Measurements from ENCODE around the gene OR10R2. TPM values are rescaled to one million over a fixed set of nuclear protein-coding genes. Genes with fewer than 3 reads are reported as not detected.
"Not testable (repeated sequence)": the region's sequence is repeated elsewhere in the genome, so short reads cannot be mapped to it uniquely, and the experiment has no call there.

The OR10R2 gene, protein sequence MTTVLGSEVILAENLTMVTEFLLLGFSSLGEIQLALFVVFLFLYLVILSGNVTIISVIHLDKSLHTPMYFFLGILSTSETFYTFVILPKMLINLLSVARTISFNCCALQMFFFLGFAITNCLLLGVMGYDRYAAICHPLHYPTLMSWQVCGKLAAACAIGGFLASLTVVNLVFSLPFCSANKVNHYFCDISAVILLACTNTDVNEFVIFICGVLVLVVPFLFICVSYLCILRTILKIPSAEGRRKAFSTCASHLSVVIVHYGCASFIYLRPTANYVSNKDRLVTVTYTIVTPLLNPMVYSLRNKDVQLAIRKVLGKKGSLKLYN
- total RNA-seq (not detected), polyA plus RNA-seq (not detected)

GRCh38 chr1:158471920-158472319 is at the start of gene OR10R2:
TSS of gene OR10R2 (plus strand) at chr1:158472220. CDS start at chr1:158472326, 106 bp downstream.
- Histone ChIP-seq H3K27ac (ENCODE audit: low read depth) (no peak within 1 kb of the TSS), H3K4me1 (ENCODE audit: insufficient read depth) (no peaks in the 10 kb centered on the region), H3K4me3 (ENCODE audit: low read depth, low read length) (no peak within 1 kb of the TSS), H3K36me3 (ENCODE audit: insufficient read depth) (no peaks in the 10 kb centered on the region)
- no peak for DNase-seq (ENCODE audit: extremely low spot score)

DNA sequence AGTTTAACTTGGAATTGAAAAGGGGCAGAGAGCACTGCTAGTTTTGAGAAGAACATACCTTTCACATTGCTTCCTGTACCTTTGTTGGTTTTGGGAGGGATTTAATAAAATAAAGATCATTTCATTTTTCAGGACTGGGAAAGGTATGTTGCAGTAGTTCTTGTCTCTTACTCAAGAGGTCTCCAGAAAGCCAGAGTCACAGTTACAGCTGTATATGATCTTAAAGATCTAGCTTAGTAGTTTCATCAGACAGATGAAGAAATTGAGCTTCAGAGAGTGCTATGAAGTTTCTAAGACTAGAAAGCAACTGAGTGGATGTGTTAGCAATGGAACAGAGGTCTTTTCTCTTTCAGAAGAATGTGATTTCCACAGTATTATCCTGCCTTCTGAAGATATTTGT is 47.0 kb upstream of the OR10R2 start:
- no peak overlapping the region for H3K4me3 ChIP-seq (ENCODE audit: low read depth, low read length)
- DNase-seq (ENCODE audit: extremely low spot score), result no peak
- no peak overlapping the region for H3K27ac ChIP-seq (ENCODE audit: low read depth)
- no peaks in the 10 kb centered on the region for H3K4me1 ChIP-seq (ENCODE audit: insufficient read depth)
- no peaks in the 10 kb centered on the region for H3K36me3 ChIP-seq (ENCODE audit: insufficient read depth)

DNA sequence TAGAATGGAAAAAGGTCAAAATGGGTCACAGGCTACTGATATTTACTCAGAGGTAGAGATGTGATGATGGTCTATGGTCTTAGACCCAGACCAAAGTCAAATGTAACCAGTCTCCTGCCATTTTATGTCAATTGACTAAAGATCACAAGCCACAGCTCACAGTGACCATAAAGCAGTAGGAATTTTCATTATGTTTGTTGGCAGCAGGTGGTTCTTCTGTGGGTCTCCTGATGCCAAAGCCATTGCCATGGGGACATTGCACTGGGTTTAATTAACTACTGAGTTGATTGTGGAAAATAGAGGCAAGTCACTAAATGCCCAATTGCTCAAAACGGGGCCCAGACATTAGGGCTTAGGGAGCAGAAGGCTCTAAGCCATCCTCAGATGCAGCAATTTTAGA is 45.9 kb upstream of the OR10R2 start, which contains the start of gene OR10K2:
Gene OR10K2, minus strand, starts transcription at position 101 of the 400 bp plus-strand sequence. CDS start 5,371 bp downstream, outside the sequence.
- Histone ChIP-seq H3K4me3 (ENCODE audit: low read depth, low read length) (no peak within 1 kb of the TSS), H3K36me3 (ENCODE audit: insufficient read depth) (no peaks in the 10 kb centered on the region), H3K4me1 (ENCODE audit: insufficient read depth) (no peaks in the 10 kb centered on the region), H3K27ac (ENCODE audit: low read depth) (no peak within 1 kb of the TSS)
- DNase-seq (ENCODE audit: extremely low spot score), result no peak
- 88% methylated on average over 1 of the region's 1 CpG for WGBS

GRCh38 chr1:158430163-158430562 is 41.9 kb upstream of the OR10R2 start:
- DNase-seq (ENCODE audit: extremely low spot score); H3K4me3 ChIP-seq (ENCODE audit: low read depth, low read length); H3K4me1 ChIP-seq (ENCODE audit: insufficient read depth); H3K27ac ChIP-seq (ENCODE audit: low read depth); H3K36me3 ChIP-seq (ENCODE audit: insufficient read depth): not testable (repeated sequence)
- WGBS, result 59% methylated on average over 3 of the region's 3 CpGs

GRCh38 chr1:158434741-158435140 is 37.3 kb upstream of the OR10R2 start:
- no peaks in the 10 kb centered on the region for H3K4me1 ChIP-seq (ENCODE audit: insufficient read depth)
- no peak overlapping the region for H3K27ac ChIP-seq (ENCODE audit: low read depth)
- H3K4me3 ChIP-seq (ENCODE audit: low read depth, low read length), result no peak overlapping the region
- H3K36me3 ChIP-seq (ENCODE audit: insufficient read depth), result no peaks in the 10 kb centered on the region
- 43% methylated on average over 3 of the region's 3 CpGs for WGBS
- DNase-seq (ENCODE audit: extremely low spot score), result no peak

- Histone ChIP-seq H3K4me1 (ENCODE audit: insufficient read depth) (no peaks in the 10 kb centered on the region), H3K36me3 (ENCODE audit: insufficient read depth) (no peaks in the 10 kb centered on the region), H3K27ac (ENCODE audit: low read depth) (no peak overlapping the region), H3K4me3 (ENCODE audit: low read depth, low read length) (no peak overlapping the region)
- DNase-seq (ENCODE audit: extremely low spot score), result no peak
- 77% methylated on average over 4 of the region's 4 CpGs for WGBS
Measured at GRCh38 chr1:158445376-158445775, 26.6 kb upstream of the OR10R2 start.

GRCh38 chr1:158454537-158454936 is 17.5 kb upstream of the OR10R2 start:
- Histone ChIP-seq H3K4me3 (ENCODE audit: low read depth, low read length) (no peak overlapping the region), H3K36me3 (ENCODE audit: insufficient read depth) (no peaks in the 10 kb centered on the region), H3K27ac (ENCODE audit: low read depth) (no peak overlapping the region), H3K4me1 (ENCODE audit: insufficient read depth) (no peaks in the 10 kb centered on the region)
- WGBS, result 83% methylated on average over 1 of the region's 1 CpG
- no peak for DNase-seq (ENCODE audit: extremely low spot score)

DNA sequence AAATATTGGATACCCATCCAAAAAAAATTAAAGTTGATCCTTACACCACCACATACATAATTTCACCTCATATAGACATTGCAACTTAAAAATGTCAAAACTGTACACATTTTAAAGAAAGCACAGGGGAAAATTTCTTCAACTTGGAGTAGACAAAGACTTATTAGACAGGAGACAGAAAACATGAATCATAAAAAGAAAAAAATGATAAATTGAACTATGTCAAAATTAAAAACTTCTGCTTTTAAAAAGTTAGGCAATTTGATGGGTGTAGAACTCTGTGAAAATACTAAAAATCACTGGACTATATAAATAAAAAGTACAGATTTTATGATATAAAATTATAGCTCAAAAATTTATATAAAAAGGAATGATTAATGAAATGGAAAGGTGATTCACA is 14.8 kb upstream of the OR10R2 start:
- no peak for DNase-seq (ENCODE audit: extremely low spot score)
- no peaks in the 10 kb centered on the region for H3K36me3 ChIP-seq (ENCODE audit: insufficient read depth)
- H3K4me3 ChIP-seq (ENCODE audit: low read depth, low read length), result no peak overlapping the region
- no peaks in the 10 kb centered on the region for H3K4me1 ChIP-seq (ENCODE audit: insufficient read depth)
- no peak overlapping the region for H3K27ac ChIP-seq (ENCODE audit: low read depth)

DNA sequence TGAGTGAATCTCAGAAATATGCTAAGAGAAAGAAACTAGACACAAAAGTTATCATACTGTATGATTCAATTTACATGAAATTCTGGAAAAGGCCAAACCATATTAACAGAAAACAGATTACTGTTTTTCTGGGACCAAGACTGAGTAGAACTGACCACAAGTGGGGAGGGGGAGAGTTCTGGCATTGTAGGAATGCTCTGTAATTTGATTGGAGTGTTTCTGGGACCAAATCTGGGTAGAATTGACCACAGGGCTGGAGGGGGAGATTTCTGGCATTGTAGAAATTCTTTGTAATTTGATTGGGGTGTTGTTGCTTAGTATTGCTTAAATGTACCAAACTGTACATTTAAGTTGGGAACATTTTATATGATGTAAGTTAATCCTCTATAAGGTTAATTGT is 13.8 kb upstream of the OR10R2 start:
- no peaks in the 10 kb centered on the region for H3K4me1 ChIP-seq (ENCODE audit: insufficient read depth)
- no peaks in the 10 kb centered on the region for H3K36me3 ChIP-seq (ENCODE audit: insufficient read depth)
- H3K4me3 ChIP-seq (ENCODE audit: low read depth, low read length), result no peak overlapping the region
- DNase-seq (ENCODE audit: extremely low spot score), result no peak
- no peak overlapping the region for H3K27ac ChIP-seq (ENCODE audit: low read depth)

- WGBS, result 74% methylated on average over 2 of the region's 2 CpGs
- H3K4me1 ChIP-seq (ENCODE audit: insufficient read depth), result no peaks in the 10 kb centered on the region
- H3K36me3 ChIP-seq (ENCODE audit: insufficient read depth), result no peaks in the 10 kb centered on the region
- H3K27ac ChIP-seq (ENCODE audit: low read depth), result no peak within 1 kb of the TSS
- no peak for DNase-seq (ENCODE audit: extremely low spot score)
- H3K4me3 ChIP-seq (ENCODE audit: low read depth, low read length), result no peak within 1 kb of the TSS
Measured at GRCh38 chr1:158461534-158461933, 10.5 kb upstream of the OR10R2 start, which contains the start of gene OR10K1. TSS of gene OR10K1 (plus strand) at chr1:158461834. CDS start at chr1:158465562, 3,728 bp downstream.

- H3K27ac ChIP-seq (ENCODE audit: low read depth), result no peak overlapping the region
- no peak for DNase-seq (ENCODE audit: extremely low spot score)
- WGBS, result 55% methylated on average over 2 of the region's 2 CpGs
- H3K4me1 ChIP-seq (ENCODE audit: insufficient read depth), result no peaks in the 10 kb centered on the region
- H3K4me3 ChIP-seq (ENCODE audit: low read depth, low read length), result no peak overlapping the region
- no peaks in the 10 kb centered on the region for H3K36me3 ChIP-seq (ENCODE audit: insufficient read depth)
Measured at GRCh38 chr1:158485455-158485854, 13.4 kb downstream of the OR10R2 start.

- 70% methylated on average over 3 of the region's 3 CpGs for WGBS
- no peak for DNase-seq (ENCODE audit: extremely low spot score)
- Histone ChIP-seq H3K36me3 (ENCODE audit: insufficient read depth) (no peaks in the 10 kb centered on the region), H3K27ac (ENCODE audit: low read depth) (no peak overlapping the region), H3K4me3 (ENCODE audit: low read depth, low read length) (no peak overlapping the region), H3K4me1 (ENCODE audit: insufficient read depth) (no peaks in the 10 kb centered on the region)
Measured at GRCh38 chr1:158491316-158491715, 19.3 kb downstream of the OR10R2 start.

GRCh38 chr1:158493054-158493453 is 21.0 kb downstream of the OR10R2 start:
- Histone ChIP-seq H3K27ac (ENCODE audit: low read depth) (no peak overlapping the region), H3K36me3 (ENCODE audit: insufficient read depth) (no peaks in the 10 kb centered on the region), H3K4me3 (ENCODE audit: low read depth, low read length) (no peak overlapping the region), H3K4me1 (ENCODE audit: insufficient read depth) (no peaks in the 10 kb centered on the region)
- WGBS, result 60% methylated on average over 3 of the region's 3 CpGs
- no peak for DNase-seq (ENCODE audit: extremely low spot score)

- WGBS, result 14% methylated on average over 2 of the region's 2 CpGs
Measured at GRCh38 chr1:158494796-158495195, 22.8 kb downstream of the OR10R2 start.

DNA sequence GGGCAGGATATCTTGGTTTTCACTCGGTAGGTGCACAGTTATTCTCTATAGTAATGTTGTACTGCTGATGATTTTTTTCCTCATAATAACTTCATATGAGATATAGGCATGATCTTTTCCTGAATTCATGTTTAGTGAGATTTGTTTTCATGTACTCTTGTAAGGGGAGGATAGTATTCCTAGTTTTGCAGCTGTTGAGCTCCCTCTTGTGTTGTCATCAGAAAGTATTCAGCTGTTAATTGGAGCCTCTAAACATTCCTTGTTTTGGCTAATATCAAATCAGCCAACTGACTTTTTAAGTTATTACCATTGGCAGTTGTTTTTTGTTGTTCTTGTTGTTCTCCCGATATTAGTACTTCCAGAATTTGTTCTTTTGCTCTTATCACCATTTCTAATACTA is 24.4 kb downstream of the OR10R2 start:
- H3K36me3 ChIP-seq (ENCODE audit: insufficient read depth), result no peaks in the 10 kb centered on the region
- 31% methylated on average over 2 of the region's 2 CpGs for WGBS
- DNase-seq (ENCODE audit: extremely low spot score), result no peak
- no peaks in the 10 kb centered on the region for H3K4me1 ChIP-seq (ENCODE audit: insufficient read depth)
- H3K4me3 ChIP-seq (ENCODE audit: low read depth, low read length), result no peak overlapping the region
- H3K27ac ChIP-seq (ENCODE audit: low read depth), result no peak overlapping the region

More at GRCh38 chr1:158494796-158495195, 22.8 kb downstream of the OR10R2 start:
- no peaks in the 10 kb centered on the region for H3K4me1 ChIP-seq (ENCODE audit: insufficient read depth)
- no peak overlapping the region for H3K4me3 ChIP-seq (ENCODE audit: low read depth, low read length)
- no peak overlapping the region for H3K27ac ChIP-seq (ENCODE audit: low read depth)
- no peak for DNase-seq (ENCODE audit: extremely low spot score)
- no peaks in the 10 kb centered on the region for H3K36me3 ChIP-seq (ENCODE audit: insufficient read depth)
